HG02623 (cell line): ENCODE data around the gene MEGF6.

Experiments used
- ATAC-seq: cut with Tn5 transposase; IDR thresholded peaks from one replicate; pipeline ENCODE4 v1.9.1; 2021; ENCODE audit warnings: moderate library complexity; ENCODE audit not compliant: unreplicated experiment

MEGF6 gene

GRCh38 chr1:3444736-3445135 is 166.6 kb downstream of the MEGF6 start:
- ATAC-seq, result no peak

DNA sequence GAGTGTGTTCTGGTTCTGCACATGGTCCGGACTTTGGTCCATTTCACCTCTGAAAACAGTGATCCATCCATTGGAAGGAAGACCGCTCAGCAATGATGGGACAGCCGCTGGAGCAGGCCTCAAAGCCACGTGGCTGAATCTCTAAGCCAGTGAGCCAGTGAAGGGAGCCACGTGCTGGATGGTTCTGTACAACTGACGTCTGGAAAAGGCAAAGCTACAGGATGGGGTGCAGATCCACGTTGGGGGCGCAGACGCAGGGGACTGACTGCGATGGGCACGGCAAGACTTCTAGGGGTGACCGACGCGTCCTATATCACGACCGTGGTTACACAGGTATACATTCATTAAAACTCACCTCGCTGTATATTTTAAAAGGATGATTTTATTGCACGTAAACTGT is 167.0 kb downstream of the MEGF6 start:
- no peak for ATAC-seq

GRCh38 chr1:3443807-3444206 is 167.5 kb downstream of the MEGF6 start:
- no peak for ATAC-seq

- no peak for ATAC-seq
These were observed 168.4 kb downstream of the MEGF6 start for GRCh38 chr1:3442901-3443300.

- ATAC-seq, result no peak
These were observed 169.0 kb downstream of the MEGF6 start for GRCh38 chr1:3442331-3442730.

GRCh38 chr1:3441880-3442279 is 169.4 kb downstream of the MEGF6 start:
- ATAC-seq, result no peak

- no peak for ATAC-seq
These were observed 169.9 kb downstream of the MEGF6 start for GRCh38 chr1:3441410-3441847.

GRCh38 chr1:3440711-3441409 is 170.4 kb downstream of the MEGF6 start:
- ATAC-seq, result no peak

- ATAC-seq, result no peak
These were observed 171.0 kb downstream of the MEGF6 start for GRCh38 chr1:3440300-3440681.
